PFSK-1 (cell line): ENCODE measurements around the gene TBC1D8B.

Source experiments
- FOXP2 ChIP-seq: optimal IDR thresholded peaks from 2 replicates; pipeline ENCODE3; 2011; ENCODE audit warnings: borderline replicate concordance, control low read depth, inconsistent platforms; ENCODE audit not compliant: insufficient read depth; ENCODE audit errors: extremely low read length, extremely low read depth
- POLR2AphosphoS5 ChIP-seq: IDR thresholded peaks from 2 replicates; pipeline ENCODE4 v1.6.1; 2012; ENCODE audit warnings: low read depth, mild to moderate bottlenecking, control low read depth, low read length, moderate library complexity
- SIN3A ChIP-seq: IDR thresholded peaks from 2 replicates; pipeline ENCODE4 v1.6.1; 2012; ENCODE audit warnings: mild to moderate bottlenecking, low read length, moderate library complexity, borderline replicate concordance; ENCODE audit not compliant: insufficient read depth
- TAF1 ChIP-seq: IDR thresholded peaks from 2 replicates; pipeline ENCODE4 v1.6.1; 2012; ENCODE audit warnings: low read length, control low read depth, borderline replicate concordance; ENCODE audit not compliant: insufficient read depth
- TF ChIP-seq, protein P1 (sequence below), 2 experiments: IDR thresholded peaks; 2 replicates each; pipeline versions ENCODE4 v1.6.1 to v1.8.0; 2011 to 2012; ENCODE audit warnings: low read depth in 2 of 2, low read length in 2 of 2, control low read depth in 1 of 2, inconsistent platforms in 1 of 2, mild to moderate bottlenecking in 1 of 2, moderate library complexity in 1 of 2; ENCODE audit not compliant: insufficient read depth in 1 of 2

Gene TBC1D8B

DNA sequence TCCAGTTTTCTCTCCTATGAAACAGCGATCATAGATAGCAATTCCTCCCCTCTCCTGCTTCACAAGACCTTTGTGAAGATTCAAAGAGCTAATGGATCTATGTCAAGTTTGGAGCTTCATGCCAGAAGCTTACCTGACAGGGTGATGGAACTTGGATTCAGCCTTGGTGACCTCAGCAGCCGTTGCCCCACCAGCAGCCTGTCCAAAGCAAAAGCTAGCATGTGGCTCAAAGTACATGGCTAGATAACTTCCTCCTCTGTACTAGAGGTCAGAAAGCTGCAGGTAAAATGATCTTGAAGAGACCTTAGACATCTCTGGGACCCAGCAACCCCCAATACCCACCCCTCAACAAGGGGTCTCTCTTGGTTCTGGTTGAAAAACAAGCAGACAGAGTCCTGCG lies 98.9 kb downstream of the TBC1D8B start:
- TF ChIP-seq, protein P1, sequence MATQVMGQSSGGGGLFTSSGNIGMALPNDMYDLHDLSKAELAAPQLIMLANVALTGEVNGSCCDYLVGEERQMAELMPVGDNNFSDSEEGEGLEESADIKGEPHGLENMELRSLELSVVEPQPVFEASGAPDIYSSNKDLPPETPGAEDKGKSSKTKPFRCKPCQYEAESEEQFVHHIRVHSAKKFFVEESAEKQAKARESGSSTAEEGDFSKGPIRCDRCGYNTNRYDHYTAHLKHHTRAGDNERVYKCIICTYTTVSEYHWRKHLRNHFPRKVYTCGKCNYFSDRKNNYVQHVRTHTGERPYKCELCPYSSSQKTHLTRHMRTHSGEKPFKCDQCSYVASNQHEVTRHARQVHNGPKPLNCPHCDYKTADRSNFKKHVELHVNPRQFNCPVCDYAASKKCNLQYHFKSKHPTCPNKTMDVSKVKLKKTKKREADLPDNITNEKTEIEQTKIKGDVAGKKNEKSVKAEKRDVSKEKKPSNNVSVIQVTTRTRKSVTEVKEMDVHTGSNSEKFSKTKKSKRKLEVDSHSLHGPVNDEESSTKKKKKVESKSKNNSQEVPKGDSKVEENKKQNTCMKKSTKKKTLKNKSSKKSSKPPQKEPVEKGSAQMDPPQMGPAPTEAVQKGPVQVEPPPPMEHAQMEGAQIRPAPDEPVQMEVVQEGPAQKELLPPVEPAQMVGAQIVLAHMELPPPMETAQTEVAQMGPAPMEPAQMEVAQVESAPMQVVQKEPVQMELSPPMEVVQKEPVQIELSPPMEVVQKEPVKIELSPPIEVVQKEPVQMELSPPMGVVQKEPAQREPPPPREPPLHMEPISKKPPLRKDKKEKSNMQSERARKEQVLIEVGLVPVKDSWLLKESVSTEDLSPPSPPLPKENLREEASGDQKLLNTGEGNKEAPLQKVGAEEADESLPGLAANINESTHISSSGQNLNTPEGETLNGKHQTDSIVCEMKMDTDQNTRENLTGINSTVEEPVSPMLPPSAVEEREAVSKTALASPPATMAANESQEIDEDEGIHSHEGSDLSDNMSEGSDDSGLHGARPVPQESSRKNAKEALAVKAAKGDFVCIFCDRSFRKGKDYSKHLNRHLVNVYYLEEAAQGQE (IDR thresholded peaks at IDR 0.05; ENCODE audit: insufficient read depth in 1 of 2, low read depth in 2 of 2, low read length in 2 of 2): no peak
- no peak for TF ChIP-seq SIN3A
- TF ChIP-seq TAF1: no peak
- TF ChIP-seq POLR2AphosphoS5: no peak
- no peak for TF ChIP-seq FOXP2

DNA sequence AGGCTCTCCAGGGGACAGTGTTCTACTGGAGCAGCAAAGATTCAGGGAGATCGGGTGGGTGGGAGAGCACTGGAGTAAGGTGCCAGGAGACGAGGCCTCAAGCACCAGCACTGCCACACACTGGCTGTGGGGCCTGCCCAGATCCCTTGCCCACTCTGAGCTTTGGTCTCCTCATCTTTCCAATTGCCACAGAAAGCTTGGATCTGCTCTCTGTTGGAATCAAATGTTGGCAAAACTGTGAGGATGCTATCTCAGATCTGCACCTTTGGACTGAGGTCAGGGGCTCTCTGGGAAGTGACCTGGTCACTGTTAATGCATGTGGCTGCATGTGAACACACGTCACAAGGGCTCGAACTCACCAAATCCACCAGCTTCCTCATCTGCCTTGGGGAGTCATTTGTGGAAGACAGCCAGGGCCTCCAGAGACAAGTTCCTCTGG lies 99.3 kb downstream of the TBC1D8B start:
- TF ChIP-seq POLR2AphosphoS5 (no peak), FOXP2 (no peak), TAF1 (no peak), SIN3A (no peak)
- TF ChIP-seq, protein P1 (IDR thresholded peaks at IDR 0.05; ENCODE audit: insufficient read depth in 1 of 2, low read depth in 2 of 2, low read length in 2 of 2): no peak

DNA sequence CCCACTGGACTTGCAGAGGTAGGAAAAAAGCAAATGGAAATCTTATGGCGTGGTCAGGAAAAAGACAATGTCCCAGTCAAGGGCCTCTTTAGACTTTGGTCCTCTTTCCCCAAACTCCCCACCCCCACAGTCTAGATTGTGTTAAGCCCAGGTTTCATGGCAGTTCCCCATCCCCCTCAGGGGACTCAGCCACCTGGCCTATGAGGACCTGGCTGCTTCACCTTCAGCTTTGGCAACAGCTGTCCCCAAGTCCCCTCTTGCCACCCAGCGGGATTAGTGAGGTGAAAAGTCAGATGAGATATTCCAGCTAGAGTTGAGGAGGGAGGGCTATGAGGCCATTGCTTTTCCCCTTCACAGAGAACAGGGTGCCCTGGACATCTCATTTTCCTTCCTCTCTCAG lies 100.2 kb downstream of the TBC1D8B start:
- TF ChIP-seq POLR2AphosphoS5 (no peak), FOXP2 (no peak), SIN3A (no peak), TAF1 (no peak)
- TF ChIP-seq, protein P1 (IDR thresholded peaks at IDR 0.05; ENCODE audit: insufficient read depth in 1 of 2, low read depth in 2 of 2, low read length in 2 of 2): no peak

DNA sequence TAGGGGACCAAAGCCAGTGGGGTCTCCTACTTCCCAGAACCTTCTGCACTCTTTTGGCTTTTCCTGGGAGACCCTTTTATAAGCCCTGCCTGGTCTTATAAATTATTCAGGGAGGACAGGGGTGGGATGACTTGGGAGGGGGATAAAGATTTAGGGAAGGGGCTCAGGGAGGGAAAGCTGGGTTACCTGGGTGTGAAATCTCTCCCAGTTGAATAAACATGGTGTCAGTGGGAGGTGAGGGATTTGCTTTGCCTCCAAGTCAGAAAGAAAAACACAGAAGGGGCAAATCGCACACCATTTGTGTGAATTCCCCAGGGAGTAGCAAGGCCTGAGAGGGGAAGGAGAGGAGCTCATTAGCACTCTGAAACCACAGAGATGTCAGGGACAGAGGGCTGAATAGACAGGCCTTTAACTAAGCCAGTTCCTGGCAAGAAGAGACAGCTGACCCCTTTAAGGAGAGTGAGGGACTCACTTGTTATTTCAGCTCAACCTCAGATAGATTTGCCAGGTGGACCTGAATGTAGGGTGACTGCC lies 100.9 kb downstream of the TBC1D8B start, which contains the start of gene RIPPLY1:
RIPPLY1 (minus strand) TSS at position 51 of the 534 bp plus-strand sequence. CDS start 54 bp downstream, outside the sequence.
- TF ChIP-seq, protein P1 (IDR thresholded peaks at IDR 0.05; ENCODE audit: insufficient read depth in 1 of 2, low read depth in 2 of 2, low read length in 2 of 2): no peak
- TF ChIP-seq FOXP2 (no peak), POLR2AphosphoS5 (no peak), SIN3A (no peak), TAF1 (no peak)
